ENCODE data around the gene HOXC11.

HOXC11 gene

GRCh38 chr12:54026640-54027441 is 53.9 kb downstream of the HOXC11 start:
- DNase-seq = no peak

Measured in inflammatory macrophage treated with lipopolysaccharide for 1 hour (primary cell).